MM.1S (cell line): ENCODE results near the gene XYLT1.

Experiments
- CTCF ChIP-seq: fragments of 300-600 bp; sonication (generic); IDR thresholded peaks from 2 replicates; pipeline ENCODE4 v1.5.1; 2016; ENCODE audit warnings: antibody characterized with exemption, low read length, mixed read lengths
- EZH2 ChIP-seq: fragments of 300-600 bp; sonication (generic); optimal IDR thresholded peaks from 2 replicates; pipeline ENCODE3; 2017; ENCODE audit warnings: low read depth, mild to moderate bottlenecking, antibody characterized with exemption, low read length, mixed read lengths
- EZH2phosphoT487 ChIP-seq: fragments of 300-600 bp; sonication (generic); IDR thresholded peaks from 2 replicates; pipeline ENCODE4 v1.6.1; 2018; ENCODE audit warnings: antibody characterized with exemption, low read length

- TF ChIP-seq CTCF, result no peak
- TF ChIP-seq EZH2, result no peak
- no peak for TF ChIP-seq EZH2phosphoT487
Measured at GRCh38 chr16:17203424-17203823, 267.3 kb downstream of the XYLT1 start.
